WTC11 (cell line): ENCODE data around the gene GPR61. TPM values are rescaled to one million over a fixed set of nuclear protein-coding genes. Genes with fewer than 3 reads are reported as not detected.

Experiments used
- ATAC-seq: fragments of 200-7000 bp; cut with Tn5 transposase; 2 replicates; pipeline ENCODE4 v1.10.0; 2021; ENCODE audit warnings: mild to moderate bottlenecking, moderate library complexity
- CTCF ChIA-PET: fragments of 300-600 bp; sonication (Branson Sonifier 250); formaldehyde crosslinking; loops from one replicate; lab custom pipeline; 2021; ENCODE audit warnings: antibody characterized with exemption; lab: Charles Lee
- POLR2A ChIA-PET: fragments of 350-600 bp; sonication (Branson Sonifier 250); formaldehyde crosslinking; loops from one replicate; lab custom pipeline; 2021; ENCODE audit warnings: antibody characterized with exemption; lab: Charles Lee
- DNase-seq: peaks from one replicate; pipeline ENCODE4 v3.0.0; 2021; ENCODE audit warnings: low spot score
- H3K27ac Mint-ChIP-seq: 2 replicates; pipeline ENCODE4 v1.8.0; 2021; ENCODE audit warnings: mixed read lengths
- H3K27me3 Mint-ChIP-seq: 2 replicates; pipeline ENCODE4 v1.8.0; 2021; ENCODE audit warnings: low read depth, mild to moderate bottlenecking, moderate library complexity, mixed read lengths
- H3K36me3 Mint-ChIP-seq: 2 replicates; pipeline ENCODE4 v1.8.0; 2021; ENCODE audit warnings: mixed read lengths
- H3K4me1 Mint-ChIP-seq: 2 replicates; pipeline ENCODE4 v1.8.0; 2022; ENCODE audit warnings: mixed read lengths
- H3K4me3 Mint-ChIP-seq: 2 replicates; pipeline ENCODE4 v1.8.0; 2021; ENCODE audit warnings: mild to moderate bottlenecking, moderate library complexity, mixed read lengths
- H3K9me3 Mint-ChIP-seq: 2 replicates; pipeline ENCODE4 v1.8.0; 2021; ENCODE audit warnings: mixed read lengths
- ATF1 ChIP-seq: sonication (generic); formaldehyde crosslinking; IDR thresholded peaks from 2 replicates; pipeline ENCODE4 v1.8.1; 2023; ENCODE audit warnings: mild to moderate bottlenecking, moderate library complexity, missing genetic modification reagents
- ATF3 ChIP-seq: sonication (generic); formaldehyde crosslinking; conservative IDR thresholded peaks from 2 replicates; pipeline ENCODE4 v1.8.1; 2022; ENCODE audit warnings: mild to moderate bottlenecking, missing genetic modification reagents
- ELF4 ChIP-seq: sonication (generic); formaldehyde crosslinking; IDR thresholded peaks from 2 replicates; pipeline ENCODE4 v1.8.1; 2022; ENCODE audit warnings: low read depth, mild to moderate bottlenecking, moderate library complexity, missing genetic modification reagents
- EMX1 ChIP-seq: fragments of 250-450 bp; sonication (Bioruptor Pico); IDR thresholded peaks from 2 replicates; pipeline ENCODE4 v1.8.0; 2021; ENCODE audit warnings: mild to moderate bottlenecking
- ETV6 ChIP-seq: sonication (generic); formaldehyde crosslinking; IDR thresholded peaks from 2 replicates; pipeline ENCODE4 v1.8.1; 2022; ENCODE audit warnings: mild to moderate bottlenecking, missing genetic modification reagents
- FOXK1 ChIP-seq: sonication (generic); formaldehyde crosslinking; IDR thresholded peaks from 2 replicates; pipeline ENCODE4 v1.8.0; 2022; ENCODE audit warnings: mild to moderate bottlenecking, moderate library complexity, missing genetic modification reagents
- GABPB1 ChIP-seq: sonication (generic); formaldehyde crosslinking; IDR thresholded peaks from 2 replicates; pipeline ENCODE4 v1.8.1; 2023; ENCODE audit warnings: mild to moderate bottlenecking, missing genetic modification reagents
- HMGA2 ChIP-seq: fragments of 250-450 bp; sonication (Bioruptor Pico); IDR thresholded peaks from 2 replicates; pipeline ENCODE4 v1.4.0; 2021; ENCODE audit warnings: mild to moderate bottlenecking, moderate library complexity
- HMGXB4 ChIP-seq: sonication (generic); formaldehyde crosslinking; IDR thresholded peaks from 2 replicates; pipeline ENCODE4 v1.8.1; 2023; ENCODE audit warnings: mild to moderate bottlenecking, moderate library complexity, missing genetic modification reagents
- MXD4 ChIP-seq: fragments of 250-450 bp; sonication (Bioruptor Pico); IDR thresholded peaks from 2 replicates; pipeline ENCODE4 v1.8.0; 2021; ENCODE audit warnings: mild to moderate bottlenecking, moderate library complexity, borderline replicate concordance
- NFE2L1 ChIP-seq: sonication (generic); formaldehyde crosslinking; IDR thresholded peaks from 2 replicates; pipeline ENCODE4 v1.8.1; 2023; ENCODE audit warnings: missing genetic modification reagents
- NFYB ChIP-seq: sonication (generic); formaldehyde crosslinking; conservative IDR thresholded peaks from 2 replicates; pipeline ENCODE4 v1.8.0; 2022; ENCODE audit warnings: low read depth, missing genetic modification reagents
- NR3C1 ChIP-seq: sonication (generic); formaldehyde crosslinking; conservative IDR thresholded peaks from 2 replicates; pipeline ENCODE4 v1.8.1; 2023; ENCODE audit warnings: low read depth, mild to moderate bottlenecking, missing genetic modification reagents
- PRRX2 ChIP-seq: fragments of 250-450 bp; sonication (Bioruptor Pico); IDR thresholded peaks from 2 replicates; pipeline ENCODE4 v1.8.0; 2021; ENCODE audit warnings: mild to moderate bottlenecking
- SMAD3 ChIP-seq: sonication (generic); formaldehyde crosslinking; IDR thresholded peaks from 2 replicates; pipeline ENCODE4 v1.8.0; 2022; ENCODE audit warnings: missing genetic modification reagents, mild to moderate bottlenecking, borderline replicate concordance
- TEAD1 ChIP-seq: sonication (generic); formaldehyde crosslinking; IDR thresholded peaks from 2 replicates; pipeline ENCODE4 v1.8.0; 2022; ENCODE audit warnings: mild to moderate bottlenecking, missing genetic modification reagents
- ZBTB43 ChIP-seq: sonication (generic); formaldehyde crosslinking; IDR thresholded peaks from 2 replicates; pipeline ENCODE4 v1.8.1; 2023; ENCODE audit warnings: mild to moderate bottlenecking, missing genetic modification reagents
- ZNF219 ChIP-seq: sonication (generic); formaldehyde crosslinking; IDR thresholded peaks from 2 replicates; pipeline ENCODE4 v1.8.0; 2023; ENCODE audit warnings: missing genetic modification reagents, mild to moderate bottlenecking, borderline replicate concordance
- ZNF396 ChIP-seq: fragments of 250-450 bp; sonication (Bioruptor Pico); IDR thresholded peaks from 2 replicates; pipeline ENCODE4 v1.8.0; 2021; ENCODE audit warnings: mild to moderate bottlenecking, moderate library complexity, borderline replicate concordance
- total RNA-seq: library from RNA; stranded (reverse); gene quantifications from 3 replicates; pipeline ENCODE4 v1.2.3, GENCODE V29; 2021
- TF ChIP-seq, protein P1 (sequence below): fragments of 250-450 bp; sonication (Bioruptor Pico); IDR thresholded peaks from 2 replicates; pipeline ENCODE4 v1.9.0; 2021; ENCODE audit warnings: mild to moderate bottlenecking
- TF ChIP-seq, protein P2 (sequence below): sonication (generic); formaldehyde crosslinking; IDR thresholded peaks from 2 replicates; pipeline ENCODE4 v1.8.1; 2023; ENCODE audit warnings: mild to moderate bottlenecking, missing genetic modification reagents, moderate library complexity
- TF ChIP-seq, protein P3 (sequence below): fragments of 200-600 bp; IDR thresholded peaks from 2 replicates; pipeline ENCODE4 v1.8.0; 2022; ENCODE audit warnings: antibody characterized with exemption
- TF ChIP-seq, protein P4 (sequence below): sonication (generic); formaldehyde crosslinking; IDR thresholded peaks from 2 replicates; pipeline ENCODE4 v1.8.1; 2022; ENCODE audit warnings: missing genetic modification reagents, borderline replicate concordance

Gene GPR61
- total RNA-seq, 1 experiment from 2014 or later, result 0.42 TPM

GRCh38 chr1:109497449-109498160 is 42.1 kb upstream of the GPR61 start (continued):
- TF ChIP-seq, protein P1, sequence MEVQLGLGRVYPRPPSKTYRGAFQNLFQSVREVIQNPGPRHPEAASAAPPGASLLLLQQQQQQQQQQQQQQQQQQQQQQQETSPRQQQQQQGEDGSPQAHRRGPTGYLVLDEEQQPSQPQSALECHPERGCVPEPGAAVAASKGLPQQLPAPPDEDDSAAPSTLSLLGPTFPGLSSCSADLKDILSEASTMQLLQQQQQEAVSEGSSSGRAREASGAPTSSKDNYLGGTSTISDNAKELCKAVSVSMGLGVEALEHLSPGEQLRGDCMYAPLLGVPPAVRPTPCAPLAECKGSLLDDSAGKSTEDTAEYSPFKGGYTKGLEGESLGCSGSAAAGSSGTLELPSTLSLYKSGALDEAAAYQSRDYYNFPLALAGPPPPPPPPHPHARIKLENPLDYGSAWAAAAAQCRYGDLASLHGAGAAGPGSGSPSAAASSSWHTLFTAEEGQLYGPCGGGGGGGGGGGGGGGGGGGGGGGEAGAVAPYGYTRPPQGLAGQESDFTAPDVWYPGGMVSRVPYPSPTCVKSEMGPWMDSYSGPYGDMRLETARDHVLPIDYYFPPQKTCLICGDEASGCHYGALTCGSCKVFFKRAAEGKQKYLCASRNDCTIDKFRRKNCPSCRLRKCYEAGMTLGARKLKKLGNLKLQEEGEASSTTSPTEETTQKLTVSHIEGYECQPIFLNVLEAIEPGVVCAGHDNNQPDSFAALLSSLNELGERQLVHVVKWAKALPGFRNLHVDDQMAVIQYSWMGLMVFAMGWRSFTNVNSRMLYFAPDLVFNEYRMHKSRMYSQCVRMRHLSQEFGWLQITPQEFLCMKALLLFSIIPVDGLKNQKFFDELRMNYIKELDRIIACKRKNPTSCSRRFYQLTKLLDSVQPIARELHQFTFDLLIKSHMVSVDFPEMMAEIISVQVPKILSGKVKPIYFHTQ (CRISPR knock-in tag), result no peak
- TF ChIP-seq SMAD3 (CRISPR knock-in tag) (no peak), NR3C1 (no peak), PRRX2 (CRISPR knock-in tag) (no peak), TEAD1 (no peak), ATF3 (CRISPR knock-in tag) (no peak), ZNF219 (CRISPR knock-in tag) (no peak), HMGA2 (CRISPR knock-in tag) (no peak), ZNF396 (CRISPR knock-in tag) (no peak), NFYB (CRISPR knock-in tag) (no peak), EMX1 (no peak), ATF1 (CRISPR knock-in tag) (no peak), ETV6 (CRISPR knock-in tag) (no peak)
- TF ChIP-seq, protein P2, sequence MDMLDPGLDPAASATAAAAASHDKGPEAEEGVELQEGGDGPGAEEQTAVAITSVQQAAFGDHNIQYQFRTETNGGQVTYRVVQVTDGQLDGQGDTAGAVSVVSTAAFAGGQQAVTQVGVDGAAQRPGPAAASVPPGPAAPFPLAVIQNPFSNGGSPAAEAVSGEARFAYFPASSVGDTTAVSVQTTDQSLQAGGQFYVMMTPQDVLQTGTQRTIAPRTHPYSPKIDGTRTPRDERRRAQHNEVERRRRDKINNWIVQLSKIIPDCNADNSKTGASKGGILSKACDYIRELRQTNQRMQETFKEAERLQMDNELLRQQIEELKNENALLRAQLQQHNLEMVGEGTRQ (CRISPR knock-in tag), result no peak

DNA sequence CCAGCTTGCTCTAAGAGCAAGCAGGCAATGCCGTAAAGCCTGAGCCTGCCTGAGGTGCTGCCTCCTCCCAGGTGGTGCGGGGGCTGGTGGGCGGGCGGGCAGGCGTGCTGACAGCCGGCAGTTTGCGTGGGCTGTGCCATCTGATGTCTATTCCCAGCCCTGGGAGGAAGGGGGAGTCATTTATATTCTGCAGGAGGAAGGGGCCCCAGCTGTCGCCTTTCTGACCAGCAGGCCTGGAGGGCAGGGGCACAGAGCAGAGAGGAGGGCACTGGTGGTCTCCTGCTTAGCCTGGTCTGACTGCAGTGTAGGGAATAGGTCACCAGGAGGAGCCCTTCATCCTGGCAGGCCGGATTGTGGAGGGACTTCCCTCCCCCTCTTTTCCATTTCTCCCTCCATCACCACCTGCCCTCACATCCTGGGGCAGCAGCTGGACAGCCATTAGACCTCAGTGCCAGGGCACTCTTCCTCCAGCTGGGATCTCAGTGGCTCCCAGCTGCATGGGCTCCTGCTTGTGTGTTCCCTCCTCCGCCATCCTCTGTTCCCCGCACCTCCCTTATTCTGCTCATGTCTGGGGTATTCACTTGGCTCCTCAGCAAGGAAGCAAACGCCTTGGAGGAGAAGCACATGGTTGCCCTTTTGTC is 41.4 kb upstream of the GPR61 start:
- Mint-ChIP-seq H3K9me3 (no peaks in the 10 kb centered on the region), H3K36me3 (no peaks in the 10 kb centered on the region), H3K4me1 (peaks cover 35% of the 10 kb centered on the region), H3K4me3 (no peak overlapping the region), H3K27me3 (no peaks in the 10 kb centered on the region), H3K27ac (no peak overlapping the region)
- POLR2A ChIA-PET, result no interaction called here
- TF ChIP-seq, protein P3, sequence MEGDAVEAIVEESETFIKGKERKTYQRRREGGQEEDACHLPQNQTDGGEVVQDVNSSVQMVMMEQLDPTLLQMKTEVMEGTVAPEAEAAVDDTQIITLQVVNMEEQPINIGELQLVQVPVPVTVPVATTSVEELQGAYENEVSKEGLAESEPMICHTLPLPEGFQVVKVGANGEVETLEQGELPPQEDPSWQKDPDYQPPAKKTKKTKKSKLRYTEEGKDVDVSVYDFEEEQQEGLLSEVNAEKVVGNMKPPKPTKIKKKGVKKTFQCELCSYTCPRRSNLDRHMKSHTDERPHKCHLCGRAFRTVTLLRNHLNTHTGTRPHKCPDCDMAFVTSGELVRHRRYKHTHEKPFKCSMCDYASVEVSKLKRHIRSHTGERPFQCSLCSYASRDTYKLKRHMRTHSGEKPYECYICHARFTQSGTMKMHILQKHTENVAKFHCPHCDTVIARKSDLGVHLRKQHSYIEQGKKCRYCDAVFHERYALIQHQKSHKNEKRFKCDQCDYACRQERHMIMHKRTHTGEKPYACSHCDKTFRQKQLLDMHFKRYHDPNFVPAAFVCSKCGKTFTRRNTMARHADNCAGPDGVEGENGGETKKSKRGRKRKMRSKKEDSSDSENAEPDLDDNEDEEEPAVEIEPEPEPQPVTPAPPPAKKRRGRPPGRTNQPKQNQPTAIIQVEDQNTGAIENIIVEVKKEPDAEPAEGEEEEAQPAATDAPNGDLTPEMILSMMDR, result peak; percentile 69
- TF ChIP-seq NFE2L1 (CRISPR knock-in tag) (no peak), GABPB1 (no peak), ELF4 (CRISPR knock-in tag) (no peak), MXD4 (CRISPR knock-in tag) (no peak), ZBTB43 (no peak), FOXK1 (CRISPR knock-in tag) (no peak), HMGXB4 (CRISPR knock-in tag) (no peak)
- TF ChIP-seq, protein P4, sequence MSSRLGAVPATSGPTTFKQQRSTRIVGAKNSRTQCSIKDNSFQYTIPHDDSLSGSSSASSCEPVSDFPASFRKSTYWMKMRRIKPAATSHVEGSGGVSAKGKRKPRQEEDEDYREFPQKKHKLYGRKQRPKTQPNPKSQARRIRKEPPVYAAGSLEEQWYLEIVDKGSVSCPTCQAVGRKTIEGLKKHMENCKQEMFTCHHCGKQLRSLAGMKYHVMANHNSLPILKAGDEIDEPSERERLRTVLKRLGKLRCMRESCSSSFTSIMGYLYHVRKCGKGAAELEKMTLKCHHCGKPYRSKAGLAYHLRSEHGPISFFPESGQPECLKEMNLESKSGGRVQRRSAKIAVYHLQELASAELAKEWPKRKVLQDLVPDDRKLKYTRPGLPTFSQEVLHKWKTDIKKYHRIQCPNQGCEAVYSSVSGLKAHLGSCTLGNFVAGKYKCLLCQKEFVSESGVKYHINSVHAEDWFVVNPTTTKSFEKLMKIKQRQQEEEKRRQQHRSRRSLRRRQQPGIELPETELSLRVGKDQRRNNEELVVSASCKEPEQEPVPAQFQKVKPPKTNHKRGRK (CRISPR knock-in tag), result peak; percentile 23; the same call in 1 of the 2 replicates
- CTCF ChIA-PET, result interaction anchor here (0.6 to 13.8 kb wide), 23 partner anchors 9 to 848 kb away, joined by 3 to 740 read pairs (median 5); partner anchors contain the start of genes AMIGO1, ATXN7L2, GNAI3 and GPR61
- DNase-seq (peak; percentile 80), ATAC-seq (peak; percentile 66)
